Measurements from ENCODE around the gene RAB3C.

RAB3C gene

GRCh38 chr5:58606064-58606463 is 23.2 kb downstream of the RAB3C start:
- DNase-seq, result no peak

DNA sequence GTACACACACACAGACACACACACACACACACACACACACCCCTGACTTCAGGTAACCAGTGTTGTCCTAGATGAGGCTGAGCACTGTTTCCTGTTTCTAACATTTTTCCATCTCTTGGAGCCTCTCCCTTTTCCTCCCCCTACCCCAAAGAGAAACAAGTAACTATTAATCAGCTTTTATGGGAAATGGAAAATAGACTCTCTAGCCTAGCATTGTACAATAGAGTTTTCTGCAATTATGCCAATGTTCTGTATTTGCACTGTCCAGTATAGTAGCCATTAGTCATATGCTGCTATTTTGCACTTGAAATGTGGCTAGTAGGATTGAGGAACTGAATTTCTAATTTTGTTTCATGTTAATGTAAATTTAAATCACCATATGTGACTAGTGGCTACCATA is 33.1 kb downstream of the RAB3C start:
- DNase-seq, result no peak

GRCh38 chr5:58617241-58617640 is 34.4 kb downstream of the RAB3C start:
- DNase-seq, result no peak

DNA sequence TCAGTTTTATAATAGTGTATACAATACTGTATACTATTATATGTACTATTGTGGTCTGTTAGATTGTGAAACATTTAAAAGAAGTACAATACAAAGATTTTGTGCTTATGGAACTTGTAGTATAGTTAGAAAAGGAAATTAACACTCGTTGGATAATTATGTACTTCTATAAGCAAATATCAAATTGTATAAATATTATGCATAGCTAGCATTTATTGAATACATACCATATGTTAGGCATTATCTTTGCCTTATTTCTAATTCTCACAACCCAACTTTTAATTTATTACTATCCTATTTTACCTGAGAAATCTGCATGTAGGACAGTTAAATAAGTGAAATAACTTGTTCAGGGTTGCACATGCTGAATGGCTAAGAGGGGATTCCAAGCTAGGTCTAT is 37.5 kb downstream of the RAB3C start:
- DNase-seq, result no peak

GRCh38 chr5:58622936-58623871 is 40.3 kb downstream of the RAB3C start:
- DNase-seq, result no peak

DNA sequence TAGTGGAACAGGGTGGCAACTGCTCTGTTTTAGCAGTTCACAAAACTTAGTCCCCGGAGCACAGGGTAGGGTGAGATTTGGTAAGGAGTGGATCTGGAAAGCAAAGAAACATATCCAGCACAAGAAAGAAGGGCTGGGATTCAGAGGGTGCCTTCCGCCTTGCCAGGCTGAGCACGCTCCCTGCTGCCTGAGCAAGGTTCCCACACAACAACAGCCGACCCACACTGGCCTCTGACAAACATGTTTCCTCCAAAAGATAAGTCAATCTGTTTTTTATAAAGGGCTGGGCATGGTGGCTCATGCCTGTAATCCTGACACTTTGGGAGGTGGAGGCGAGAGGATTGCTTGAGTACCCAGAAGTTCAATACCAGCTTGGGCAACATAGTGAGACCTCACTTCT is 45.8 kb downstream of the RAB3C start:
- no peak for DNase-seq

DNA sequence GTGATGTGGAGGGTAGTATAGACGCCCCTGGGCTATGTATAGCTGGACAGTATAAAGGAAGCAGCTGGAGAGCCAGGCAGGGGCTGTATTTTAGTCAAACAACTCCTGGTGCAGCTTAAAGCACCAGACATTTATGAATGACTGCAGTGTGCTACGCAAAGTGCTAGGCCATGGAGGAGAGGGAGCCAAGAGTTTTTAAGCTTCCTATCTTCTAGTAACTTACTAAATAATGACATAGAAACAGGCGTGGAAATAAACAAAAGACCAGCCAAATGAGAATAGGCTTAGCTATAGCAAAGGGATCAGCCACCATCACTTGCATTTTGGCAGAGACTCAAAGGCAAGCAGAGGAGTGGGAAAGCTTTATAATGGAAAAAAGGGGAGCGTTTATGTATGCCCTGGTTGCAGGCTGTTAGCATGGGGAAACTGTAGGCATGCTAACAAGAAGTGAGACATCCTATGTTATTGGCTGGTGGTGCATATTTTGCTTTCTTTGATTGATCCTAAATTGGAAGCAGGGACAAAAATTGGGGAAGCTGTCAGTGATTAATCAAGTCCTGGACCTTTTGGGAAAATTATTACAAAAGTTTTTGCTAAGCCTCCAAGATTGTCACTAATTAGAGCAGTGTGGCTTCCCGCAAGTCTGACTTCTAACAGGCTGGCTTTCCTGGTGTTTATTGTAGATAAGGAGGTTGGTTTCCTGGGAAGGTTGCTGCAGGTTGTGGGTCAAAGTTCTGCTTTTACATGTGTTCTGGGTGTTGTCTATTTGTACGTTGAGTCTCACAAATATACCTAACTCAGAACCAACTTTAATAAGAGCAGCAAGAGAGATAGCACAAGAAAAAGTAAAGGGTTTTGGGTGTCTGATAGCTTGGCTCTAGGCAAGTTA is 46.6 kb downstream of the RAB3C start:
- no peak for DNase-seq

DNA sequence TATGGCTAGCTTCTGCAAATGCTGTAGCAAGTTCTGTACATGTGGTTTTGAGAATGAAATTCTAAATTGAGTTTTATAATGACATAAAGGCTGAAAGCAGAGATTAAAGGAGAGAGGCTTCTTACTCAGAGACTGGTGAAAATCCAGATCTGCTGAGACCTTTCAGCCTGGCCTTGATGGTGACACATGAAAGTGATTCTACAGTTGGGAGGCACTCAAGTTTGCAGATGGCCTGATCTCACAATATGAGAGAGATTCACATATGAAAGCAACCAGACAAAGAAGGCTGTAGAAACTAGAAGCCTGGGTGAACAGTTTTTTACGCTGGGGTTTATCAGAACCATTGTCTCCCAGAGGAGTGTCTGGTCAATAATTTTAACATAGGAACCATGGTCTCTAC is 49.0 kb downstream of the RAB3C start:
- no peak for DNase-seq

GRCh38 chr5:58635416-58635815 is 52.5 kb downstream of the RAB3C start:
- DNase-seq, result no peak

GRCh38 chr5:58640011-58640410 is 57.1 kb downstream of the RAB3C start:
- no peak for DNase-seq

GRCh38 chr5:58641533-58641932 is 58.7 kb downstream of the RAB3C start:
- no peak for DNase-seq

DNA sequence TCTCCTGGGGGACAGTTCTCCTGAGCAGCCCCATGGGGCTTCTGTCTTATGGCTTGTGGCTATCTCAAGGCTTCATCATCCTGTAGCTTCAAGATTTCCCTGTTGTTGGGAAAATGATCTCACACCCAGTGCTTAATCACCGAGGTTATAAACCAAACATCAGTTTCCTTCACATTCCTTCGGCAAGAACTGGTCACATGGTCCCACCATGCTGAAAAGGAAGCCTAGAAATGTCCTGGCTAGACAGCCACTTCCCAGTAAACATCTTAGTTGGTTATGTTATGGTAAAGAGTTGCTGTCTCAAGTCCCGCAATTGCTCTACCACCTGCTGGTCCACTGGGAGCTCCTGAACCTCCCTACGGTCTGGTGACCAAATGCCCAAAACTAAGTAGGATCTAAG is 66.0 kb downstream of the RAB3C start:
- DNase-seq, result no peak

GRCh38 chr5:58649716-58650115 is 66.8 kb downstream of the RAB3C start:
- no peak for DNase-seq

DNA sequence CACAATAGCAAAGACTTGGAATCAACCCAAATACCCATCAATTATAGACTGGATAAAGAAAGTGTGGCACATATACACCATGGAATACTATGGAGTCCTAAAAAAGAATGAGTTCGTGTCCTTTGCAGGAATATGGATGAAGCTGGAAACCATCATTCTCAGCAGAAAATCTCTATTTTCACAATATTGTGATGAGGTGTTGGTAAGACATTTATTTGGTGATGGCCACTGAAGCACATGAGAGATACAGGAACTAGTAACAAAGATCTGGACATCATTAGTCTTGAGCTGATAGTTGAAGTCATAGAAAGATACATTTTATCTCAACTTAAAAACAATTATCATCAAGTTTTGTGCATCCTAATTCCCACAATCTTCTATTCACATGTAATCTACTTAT is 70.6 kb downstream of the RAB3C start:
- DNase-seq, result no peak

DNA sequence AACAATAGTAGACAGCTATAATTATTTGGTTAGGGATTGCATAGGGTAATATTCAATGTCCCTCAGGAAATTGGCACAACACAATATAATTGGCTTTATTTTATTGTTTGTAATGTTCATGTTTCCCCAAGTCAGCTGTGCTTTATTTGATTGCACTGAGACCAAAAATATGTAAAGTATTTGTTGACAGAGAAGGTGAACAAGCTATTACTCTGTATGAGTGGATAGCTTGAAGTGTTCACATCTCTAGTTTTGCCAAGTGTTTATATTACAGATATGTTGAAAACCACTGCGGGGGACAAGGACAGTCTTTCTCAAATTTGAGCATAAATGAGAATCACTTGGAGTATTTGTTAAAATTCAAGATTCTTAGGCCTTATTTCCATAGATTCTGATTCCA is 83.3 kb downstream of the RAB3C start:
- DNase-seq, result no peak

- DNase-seq, result no peak
Observed at GRCh38 chr5:58666598-58667581, 84.0 kb downstream of the RAB3C start.

- DNase-seq, result no peak
Observed at GRCh38 chr5:58670582-58670981, 87.7 kb downstream of the RAB3C start.

GRCh38 chr5:58671155-58671554 is 88.3 kb downstream of the RAB3C start:
- DNase-seq, result no peak

DNA sequence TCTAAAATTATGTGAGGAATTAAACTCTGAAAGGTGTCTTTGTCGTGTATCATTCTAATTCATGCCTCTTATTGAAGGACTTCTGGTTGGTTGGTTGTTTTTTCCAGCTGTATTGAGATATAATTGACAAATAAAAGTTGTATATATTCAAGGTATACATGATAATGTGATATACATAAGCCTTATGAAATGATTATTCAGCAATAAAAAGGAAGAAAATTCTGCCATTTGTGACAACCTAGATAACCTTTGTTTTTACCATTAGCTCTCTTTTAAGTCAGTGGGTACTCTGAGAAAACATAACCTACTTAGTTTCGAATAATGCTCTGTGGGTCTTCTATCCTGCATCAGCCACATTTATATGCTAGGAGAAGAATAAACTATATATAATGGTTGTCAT is 89.6 kb downstream of the RAB3C start:
- no peak for DNase-seq

- DNase-seq, result no peak
Observed at GRCh38 chr5:58674070-58674469, 91.2 kb downstream of the RAB3C start.

- no peak for DNase-seq
Observed at GRCh38 chr5:58674711-58675110, 91.8 kb downstream of the RAB3C start.

- DNase-seq, result no peak
Observed at GRCh38 chr5:58675341-58675740, 92.5 kb downstream of the RAB3C start.

- DNase-seq, result no peak
Observed at GRCh38 chr5:58677650-58678049, 94.8 kb downstream of the RAB3C start.
